Ovary (tissue), 3 donors: Measurements from ENCODE around the gene NHLH1.

Source experiments
- CTCF ChIP-seq, 3 donors: fragments of 450-650 bp in 2 of 3; fragments of 200-600 bp in 1 of 3; IDR thresholded peaks; one replicate each; pipeline versions ENCODE4 v1.5.1 to v1.8.0; 2016 to 2022; ENCODE audit warnings: antibody characterized with exemption in 3 of 3, mild to moderate bottlenecking in 1 of 3
- EP300 ChIP-seq: sonication (generic); formaldehyde crosslinking; IDR thresholded peaks from one replicate; pipeline ENCODE4 v1.6.1; 2017; ENCODE audit warnings: antibody characterized with exemption
- POLR2A ChIP-seq: fragments of 450-650 bp; IDR thresholded peaks from one replicate; pipeline ENCODE4 v1.6.1; 2017; ENCODE audit warnings: antibody characterized with exemption, mild to moderate bottlenecking, moderate library complexity
- donor health status: DM: no; HTN: no; CAD: no.

DNA sequence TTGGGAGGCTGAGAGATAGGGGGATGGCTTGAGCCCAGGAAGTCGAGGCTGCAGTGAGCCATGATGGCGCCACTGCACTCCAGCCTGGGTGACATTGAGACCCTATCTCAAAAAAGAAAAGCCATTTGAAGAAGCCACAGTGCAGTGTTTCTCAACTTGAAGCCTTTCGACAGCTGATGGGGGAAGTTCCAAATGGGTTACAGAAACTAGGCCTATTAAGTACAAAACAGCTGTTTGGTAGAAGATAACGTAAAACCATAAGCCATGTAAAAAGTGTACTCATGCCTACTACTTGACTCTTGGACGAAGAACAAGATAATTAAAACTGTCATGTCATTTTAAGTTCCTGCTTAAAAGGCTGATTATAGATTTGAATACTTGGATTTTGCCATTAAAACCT, 40.5 kb upstream of the NHLH1 start:
- no peak for TF ChIP-seq CTCF (IDR thresholded peaks at IDR 0.05)
- no peak for TF ChIP-seq POLR2A
- no peak for TF ChIP-seq EP300
